RCC 7860 (cell line): ENCODE measurements around the gene SUPT20H.

ENCODE experiments used
- DNase-seq: peaks from one replicate; pipeline ENCODE4 v3.0.0-alpha.2; 2015; ENCODE audit warnings: low spot score
- FAIRE-seq: peaks from 2 replicates; lab custom pipeline; 2012; peaks lifted over from hg19 to GRCh38; lab: Jason Lieb, UNC

The SUPT20H gene

DNA sequence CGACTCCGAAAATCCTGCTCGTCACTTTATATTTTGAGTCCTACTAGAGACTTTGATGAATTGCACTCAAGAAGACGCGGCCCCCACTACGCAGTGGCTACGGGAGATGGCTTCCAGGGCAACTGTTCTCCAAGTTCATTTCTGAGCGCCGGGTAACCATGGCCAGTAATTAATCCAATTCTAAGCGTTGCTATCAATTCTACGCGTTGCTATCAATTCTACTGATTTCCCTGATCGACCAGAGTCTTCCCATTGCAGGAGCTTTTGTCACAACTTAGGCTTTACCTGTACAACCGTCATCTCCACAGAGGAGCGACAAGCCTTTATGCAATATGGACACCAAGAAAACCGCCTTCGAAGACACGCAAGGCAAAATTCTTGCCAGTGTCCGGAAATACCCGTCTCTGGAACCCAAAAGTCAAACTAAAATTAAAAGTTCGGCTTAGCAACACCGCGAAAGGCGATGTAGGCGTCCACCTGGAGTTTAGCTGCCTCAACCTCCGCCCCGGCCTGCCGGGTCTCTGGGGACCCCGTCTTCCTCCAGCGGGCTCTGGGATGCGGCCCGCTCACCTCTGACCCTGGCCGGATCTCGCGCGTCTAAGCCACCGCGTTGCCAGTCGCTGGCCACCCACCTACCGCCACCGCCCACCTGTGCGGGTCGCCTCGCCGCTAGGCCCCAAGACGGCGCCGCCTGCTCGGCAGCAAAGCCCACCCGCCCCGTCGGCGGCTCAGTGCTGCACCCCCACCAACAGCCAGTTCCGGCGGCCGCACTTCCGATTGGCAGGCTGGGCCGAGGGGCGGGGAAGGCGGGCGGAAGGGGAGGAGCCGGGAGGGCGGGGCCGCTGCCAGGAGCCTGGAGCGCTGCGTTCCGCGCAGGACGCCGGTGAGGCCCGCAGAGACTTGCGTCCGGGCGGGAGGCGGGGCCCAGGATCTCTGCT, at the start of gene SUPT20H:
Gene SUPT20H, minus strand, starts transcription at position 779 of the 938 bp plus-strand sequence. CDS start 8,198 bp downstream, outside the sequence.
- FAIRE-seq: no peak
- peak; percentile 70 for DNase-seq

DNA sequence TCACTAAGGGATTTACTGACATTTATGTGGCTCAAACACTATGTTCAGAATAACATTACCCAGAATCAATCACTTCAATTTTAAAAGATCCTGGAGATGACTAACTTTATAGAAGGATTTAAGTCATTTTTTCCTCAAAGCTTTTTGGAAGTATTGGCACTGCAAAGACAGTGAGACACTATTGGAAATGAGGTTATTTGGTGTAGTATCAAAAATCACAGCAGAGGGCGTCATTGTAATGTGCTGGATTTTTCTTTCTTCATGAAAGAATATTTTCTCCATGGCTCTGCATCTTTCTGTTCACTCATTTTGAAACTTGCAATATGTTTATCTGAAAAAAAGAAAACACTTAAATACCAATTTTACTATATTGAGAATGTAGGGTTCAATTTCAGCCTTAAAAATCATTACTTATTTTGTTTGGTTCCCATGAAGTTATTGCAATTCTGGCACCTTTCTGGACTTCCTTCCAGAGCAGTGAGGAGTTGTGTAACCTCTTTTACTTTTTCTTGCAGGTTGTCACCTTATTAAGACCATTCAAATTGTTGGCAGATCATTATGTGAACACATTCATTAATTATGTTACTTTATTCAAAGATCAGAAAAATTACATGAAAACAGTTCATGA, 49.7 kb upstream of the SUPT20H start:
- FAIRE-seq (peak; percentile 55), DNase-seq (no peak)

DNA sequence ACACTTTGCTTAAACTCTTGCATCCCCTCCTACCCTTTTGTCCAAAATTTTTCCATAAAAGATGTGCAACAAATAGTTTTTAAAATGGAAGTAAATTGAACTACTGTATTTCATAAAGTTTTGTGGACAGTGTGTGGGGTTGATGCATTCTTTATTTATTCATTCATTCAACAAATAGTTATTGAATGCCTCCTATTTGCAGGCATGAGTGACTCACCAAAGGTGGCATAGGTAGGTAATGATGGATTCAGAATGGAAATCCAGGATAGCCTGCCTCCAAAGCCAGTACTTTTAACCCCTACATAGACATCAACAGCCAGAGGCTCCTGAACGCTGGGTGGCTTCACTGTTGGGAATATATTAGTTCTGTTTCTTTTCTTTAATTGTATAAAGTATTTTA, 48.4 kb upstream of the SUPT20H start:
- DNase-seq (no peak), FAIRE-seq (no peak)

DNA sequence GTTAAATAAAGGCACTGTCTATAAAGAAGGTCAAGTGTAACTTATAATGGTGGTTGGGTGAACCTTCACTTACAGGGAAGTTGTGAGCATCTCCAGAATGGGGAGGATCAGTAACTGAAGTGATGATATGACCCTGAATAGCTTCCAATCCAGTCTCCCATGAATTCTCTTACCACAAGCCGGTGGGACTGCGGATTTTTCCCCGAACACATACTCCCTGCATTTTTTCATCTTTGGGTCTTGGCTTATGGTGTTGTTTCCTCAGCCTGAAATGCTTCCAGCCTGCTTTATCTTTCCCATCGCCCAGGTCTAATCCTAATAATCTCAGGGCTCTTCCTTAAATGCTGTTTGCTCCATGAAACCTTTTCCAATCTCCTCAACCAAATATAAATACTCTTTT, 48.0 kb upstream of the SUPT20H start:
- no peak for DNase-seq
- no peak for FAIRE-seq

DNA sequence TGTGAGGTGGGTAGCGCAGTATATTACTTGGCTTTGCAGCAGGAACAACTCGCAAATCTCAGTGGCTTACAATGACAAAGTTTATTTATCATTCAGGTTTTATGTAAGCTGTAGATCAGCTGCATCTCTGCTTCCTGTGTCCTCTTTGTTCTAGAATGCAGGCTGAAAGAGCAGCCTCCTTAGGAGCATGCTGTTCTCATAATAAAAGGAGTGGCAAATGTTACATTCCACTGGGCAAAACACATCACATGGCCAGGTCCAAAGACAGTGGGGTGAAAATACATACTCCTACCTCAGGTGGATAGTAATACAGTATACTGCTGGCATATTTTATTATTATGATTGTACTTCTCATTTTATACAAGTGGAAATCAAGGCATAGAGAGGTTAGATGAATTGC, 47.2 kb upstream of the SUPT20H start:
- DNase-seq (no peak), FAIRE-seq (no peak)

DNA sequence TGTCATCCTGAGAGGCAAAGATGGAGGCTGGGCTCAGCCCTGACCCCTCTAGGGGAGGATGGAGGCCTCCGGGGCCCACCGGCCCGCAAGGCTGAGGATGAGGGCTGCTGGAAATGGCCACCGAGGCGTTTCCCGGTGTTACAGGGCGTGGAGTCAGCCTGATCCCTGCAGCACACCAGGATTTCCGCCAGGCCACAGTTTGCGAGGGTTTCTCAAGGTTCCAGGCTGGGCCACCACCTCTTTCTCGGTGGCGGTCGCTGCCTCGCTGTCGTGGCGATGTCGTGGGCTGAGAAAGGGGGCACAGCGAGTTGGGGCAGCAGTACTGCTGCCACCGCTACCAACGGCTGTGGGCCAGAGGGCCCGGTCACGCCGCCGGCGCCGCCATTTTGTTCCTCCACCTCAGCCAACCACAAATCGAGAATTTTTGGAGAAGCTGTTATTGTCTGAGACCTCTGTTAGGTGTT, 45.8 kb upstream of the SUPT20H start, which contains the start of gene CSNK1A1L:
Gene CSNK1A1L, minus strand, starts transcription at position 414 of the 464 bp plus-strand sequence. Its CDS starts 408 bp downstream, at position 6.
- DNase-seq (no peak), FAIRE-seq (no peak)

DNA sequence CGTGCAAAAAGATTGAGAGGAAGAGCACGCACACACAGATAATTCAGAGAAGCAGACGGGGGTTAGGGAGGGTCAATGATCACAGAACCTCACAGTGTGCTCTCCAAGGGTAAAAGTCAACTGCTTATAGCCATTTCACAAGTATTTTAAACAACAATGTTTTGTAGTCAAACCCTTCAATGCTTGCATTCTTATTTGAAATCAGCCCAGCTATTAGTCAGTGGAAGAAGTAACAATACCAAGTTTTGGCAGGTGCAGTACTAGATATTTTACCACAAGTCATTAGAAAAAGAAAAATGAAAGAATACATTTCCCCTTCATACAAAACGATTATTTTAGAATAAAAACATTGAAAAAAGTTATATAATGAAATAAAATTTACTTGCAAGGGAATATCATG, 43.4 kb upstream of the SUPT20H start:
- FAIRE-seq: no peak
- no peak for DNase-seq

DNA sequence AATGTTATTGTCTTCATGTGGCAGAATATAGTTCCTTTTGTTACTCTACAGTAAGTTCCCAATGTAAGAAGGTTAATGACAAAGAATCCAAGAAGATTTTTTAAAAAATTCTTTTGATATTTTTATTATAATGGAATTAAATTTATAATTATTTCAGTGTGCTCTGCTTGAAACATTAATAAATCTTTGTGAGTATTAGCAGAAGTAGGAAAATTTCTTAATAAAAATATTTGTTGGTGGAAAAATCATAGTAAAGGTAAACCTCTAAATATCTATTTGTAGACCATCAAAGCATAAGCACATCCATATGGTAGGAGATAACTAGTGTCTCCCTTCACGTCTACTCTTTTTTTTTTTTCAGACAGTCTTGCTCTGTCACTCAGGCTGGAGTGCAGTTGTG, 41.7 kb upstream of the SUPT20H start:
- FAIRE-seq: no peak
- no peak for DNase-seq

DNA sequence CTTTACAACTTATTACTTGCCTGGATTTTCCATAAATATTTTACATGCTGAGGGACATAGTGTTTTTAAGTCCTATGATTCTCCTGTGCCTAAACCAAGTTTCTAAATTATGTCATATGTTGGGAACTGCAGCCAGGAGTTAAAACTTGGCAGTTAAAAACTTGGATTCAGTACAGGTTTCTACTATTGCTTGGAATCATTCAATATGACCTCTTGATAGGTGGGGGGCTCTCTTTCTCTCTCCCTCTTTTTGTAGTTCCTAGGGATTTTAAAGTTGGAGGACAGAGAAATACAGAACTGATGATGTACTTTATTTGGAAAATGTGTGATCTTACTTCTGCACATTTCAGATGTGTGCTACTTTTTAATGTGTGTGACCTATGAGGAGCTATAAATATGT, 41.2 kb upstream of the SUPT20H start:
- no peak for FAIRE-seq

DNA sequence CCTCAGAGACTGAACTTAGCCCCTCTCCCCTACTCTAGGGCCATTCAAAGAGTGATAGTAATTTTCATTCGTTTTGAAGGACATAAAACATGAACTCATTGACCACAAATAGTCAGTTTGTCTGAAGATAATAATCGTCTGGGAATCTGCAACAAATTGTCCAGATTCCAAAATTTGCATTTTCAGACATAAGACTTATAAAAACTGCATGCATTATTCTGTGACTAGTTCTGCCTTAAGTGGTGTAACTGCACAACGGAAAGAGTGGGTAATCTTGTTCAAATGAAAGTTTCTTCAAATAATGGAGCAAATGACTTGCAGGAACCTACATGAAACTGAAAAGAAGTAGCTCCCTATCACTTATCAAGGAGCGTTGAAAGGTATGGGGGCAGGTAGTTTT, 37.6 kb upstream of the SUPT20H start:
- FAIRE-seq (no peak), DNase-seq (no peak)

More for the DNA sequence above, 41.2 kb upstream of the SUPT20H start:
- DNase-seq: no peak

DNA sequence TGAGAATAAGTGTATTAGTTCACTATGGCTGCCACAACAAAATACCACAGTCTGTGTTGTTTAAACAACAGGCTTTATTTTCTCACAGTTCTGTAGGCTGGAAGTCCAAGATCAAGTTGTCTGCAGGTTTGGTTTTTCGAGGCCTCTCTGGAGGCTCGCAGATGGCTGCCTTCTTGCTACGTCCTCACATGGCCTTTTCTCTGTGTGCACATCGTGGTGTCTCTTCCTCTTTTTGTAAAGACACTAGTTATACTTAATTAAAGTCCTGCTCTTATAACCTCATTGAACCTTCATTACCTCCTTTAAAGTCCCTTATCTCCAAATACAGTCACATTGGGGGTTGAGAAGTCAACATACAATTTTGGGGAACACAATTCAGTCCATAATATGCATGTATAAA, 35.4 kb upstream of the SUPT20H start:
- DNase-seq: no peak
- FAIRE-seq: no peak

DNA sequence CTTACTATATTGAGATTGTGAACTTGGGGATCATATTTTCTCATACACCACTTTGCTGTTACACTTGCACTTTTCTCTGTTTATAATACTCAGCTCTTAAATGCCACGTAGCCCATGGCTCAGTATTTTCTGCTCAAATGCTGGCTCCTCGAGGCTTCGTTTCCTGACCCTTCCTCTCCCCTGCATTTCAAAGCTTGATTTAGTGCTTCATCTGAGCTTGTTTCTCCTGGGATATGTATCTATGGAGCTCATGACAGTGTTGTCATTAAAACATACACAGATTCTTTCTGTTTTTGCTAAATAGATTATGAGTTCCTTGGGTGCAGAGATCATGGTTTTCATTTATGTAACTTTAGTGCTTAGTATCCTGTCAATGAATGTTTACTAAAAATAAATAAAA, 34.6 kb upstream of the SUPT20H start:
- DNase-seq: no peak
- FAIRE-seq: no peak

DNA sequence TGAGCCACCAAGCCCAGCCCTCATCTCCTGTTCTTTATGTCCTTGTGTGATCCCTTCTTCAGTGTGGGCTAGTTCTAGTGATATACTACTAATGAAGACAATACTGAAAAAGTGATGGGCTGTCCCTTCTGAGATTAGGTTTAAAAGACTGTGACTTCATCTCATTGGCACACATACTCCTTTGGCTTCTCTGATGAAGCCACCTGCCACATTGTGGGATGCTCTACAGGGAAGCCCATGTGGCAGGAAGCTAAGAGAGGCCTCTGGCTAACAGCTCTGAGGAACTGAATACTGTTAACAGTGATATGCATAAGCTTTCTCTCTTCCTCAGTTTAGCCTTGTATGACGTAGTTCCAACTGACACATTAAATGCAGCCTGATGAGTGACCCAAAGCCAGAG, 32.3 kb upstream of the SUPT20H start:
- FAIRE-seq (no peak), DNase-seq (no peak)

DNA sequence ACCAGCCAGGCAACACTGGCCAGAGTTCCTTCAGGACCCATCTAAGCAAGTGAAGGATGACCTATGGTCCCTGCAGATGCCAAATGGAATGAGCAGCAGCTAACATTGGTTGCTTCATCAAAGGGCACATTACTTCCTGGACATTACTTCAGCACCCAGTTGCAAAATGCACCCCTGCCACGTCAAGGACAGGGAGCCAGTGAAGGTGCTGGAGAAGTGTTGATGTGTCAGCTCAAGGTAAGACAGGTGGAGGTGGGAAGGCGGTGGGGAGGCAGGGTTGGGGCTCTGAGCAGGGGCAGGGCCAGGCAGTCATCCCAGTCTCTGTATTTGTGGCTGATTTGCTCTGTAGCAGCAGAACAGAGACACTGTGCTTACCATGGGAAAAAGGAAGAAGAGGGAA, 31.4 kb upstream of the SUPT20H start:
- DNase-seq (no peak), FAIRE-seq (no peak)

DNA sequence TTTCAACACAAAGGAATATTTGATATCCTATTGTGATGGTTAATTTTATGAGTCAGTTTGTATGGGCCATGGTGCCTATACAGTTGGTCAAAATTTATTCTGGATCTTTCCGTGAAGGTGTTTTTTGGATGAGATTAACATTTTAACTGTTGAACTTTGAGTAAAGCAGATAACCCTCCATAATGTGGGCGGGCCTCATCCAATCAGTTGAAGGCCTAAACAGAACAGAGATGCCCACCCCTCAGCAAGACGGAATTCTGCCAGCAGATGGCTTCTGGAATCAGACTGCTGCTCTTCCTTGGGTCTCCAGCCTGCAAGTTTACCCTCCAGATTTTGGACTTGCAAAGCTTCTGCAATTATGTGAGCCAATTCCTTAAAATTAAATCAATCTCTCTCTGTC, 30.0 kb upstream of the SUPT20H start:
- FAIRE-seq (no peak), DNase-seq (no peak)

DNA sequence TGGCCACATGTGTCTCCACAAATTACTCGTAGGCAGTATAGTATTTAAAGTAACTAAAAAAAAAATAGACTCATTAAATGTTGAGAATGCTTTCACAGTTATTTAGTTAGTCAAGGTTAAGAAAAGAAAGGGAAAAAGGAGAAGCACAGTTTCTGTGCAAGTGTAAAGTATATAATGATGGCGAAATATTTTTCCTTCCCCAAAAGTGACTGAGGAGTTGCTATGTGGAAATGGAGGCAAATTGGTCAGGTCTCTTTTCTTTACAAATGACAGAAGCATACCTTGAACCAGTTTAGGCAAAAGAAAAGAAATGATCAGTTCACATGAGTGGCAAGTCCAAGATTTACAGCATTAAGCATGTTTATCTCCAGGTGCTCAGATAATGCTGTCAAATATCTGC, 28.0 kb upstream of the SUPT20H start:
- DNase-seq (no peak), FAIRE-seq (no peak)

DNA sequence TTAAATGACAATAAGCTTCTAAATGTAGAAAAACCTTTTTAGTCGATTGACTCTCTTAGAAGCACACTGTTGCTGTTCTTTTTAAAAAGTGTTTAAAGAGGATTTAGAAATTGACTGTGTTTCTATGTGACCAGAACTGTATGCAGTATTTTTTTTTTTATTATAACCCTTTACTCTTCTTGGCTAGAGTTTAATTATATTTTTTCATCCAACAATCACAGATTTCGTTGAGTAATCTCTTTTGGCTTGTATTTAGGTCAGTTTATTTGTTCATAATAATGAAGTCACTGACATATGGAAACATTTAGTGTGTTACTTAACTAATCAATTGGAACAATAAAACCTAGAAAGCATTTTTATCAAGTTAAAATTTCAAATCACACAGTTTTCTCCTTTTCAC, 26.1 kb upstream of the SUPT20H start:
- DNase-seq (no peak), FAIRE-seq (no peak)

DNA sequence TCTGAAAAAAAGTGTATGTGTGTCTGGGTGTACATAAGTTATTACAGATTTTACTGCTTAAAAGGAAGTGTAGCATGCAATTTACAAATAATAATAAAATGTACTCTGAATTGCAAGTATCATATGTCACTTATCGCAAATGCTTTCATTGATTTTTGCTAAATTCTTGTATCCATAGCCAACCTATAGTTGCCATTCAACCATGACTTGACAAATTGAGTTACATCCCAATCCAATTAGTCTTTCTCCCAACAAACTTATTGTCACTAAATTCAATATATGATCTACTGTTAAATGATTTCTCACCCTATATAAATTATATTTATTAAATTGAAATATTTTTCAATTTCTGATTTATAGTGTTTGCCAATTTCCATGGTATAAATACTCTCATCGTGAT, 17.3 kb upstream of the SUPT20H start:
- no peak for FAIRE-seq
- no peak for DNase-seq

DNA sequence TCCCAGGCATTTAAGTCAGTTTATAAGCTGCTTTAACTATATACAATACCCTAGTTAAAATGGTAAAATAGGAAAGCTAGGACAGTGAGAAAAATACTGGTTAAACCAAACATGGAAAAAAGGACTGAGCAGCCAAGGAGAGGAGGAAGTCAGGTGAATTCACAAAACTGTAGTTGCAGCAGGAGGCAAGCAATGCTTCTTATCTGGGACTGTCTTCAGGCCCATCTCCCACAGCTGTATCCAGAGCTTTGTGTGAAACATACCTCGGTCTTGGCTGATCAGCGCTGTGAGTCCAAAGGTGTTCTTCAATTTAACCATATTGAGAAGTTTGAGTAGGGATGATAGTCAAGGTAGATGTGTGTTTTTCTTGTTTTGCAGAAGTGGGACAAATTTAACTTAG, 15.7 kb upstream of the SUPT20H start:
- DNase-seq (no peak), FAIRE-seq (no peak)

DNA sequence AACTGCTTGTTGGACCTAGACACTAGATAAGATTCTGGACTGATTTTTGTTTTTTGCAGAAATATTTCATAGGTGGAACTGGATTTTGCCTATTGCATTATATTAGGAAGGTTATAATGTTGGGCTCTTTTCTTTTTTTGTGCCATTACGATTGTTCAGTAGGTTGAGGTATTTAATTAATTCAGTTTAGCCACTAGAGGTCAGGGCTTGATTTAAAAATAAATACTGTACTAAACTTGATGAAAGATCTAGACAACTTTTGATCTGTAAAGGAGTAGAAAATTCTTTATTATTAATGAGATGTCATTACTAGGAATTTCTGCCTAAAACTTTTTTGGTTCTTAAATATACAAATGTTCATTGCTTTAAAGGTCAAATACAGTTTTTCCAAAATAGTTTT, 15.2 kb upstream of the SUPT20H start:
- FAIRE-seq: peak; percentile 75
- peak; percentile 30 for DNase-seq

DNA sequence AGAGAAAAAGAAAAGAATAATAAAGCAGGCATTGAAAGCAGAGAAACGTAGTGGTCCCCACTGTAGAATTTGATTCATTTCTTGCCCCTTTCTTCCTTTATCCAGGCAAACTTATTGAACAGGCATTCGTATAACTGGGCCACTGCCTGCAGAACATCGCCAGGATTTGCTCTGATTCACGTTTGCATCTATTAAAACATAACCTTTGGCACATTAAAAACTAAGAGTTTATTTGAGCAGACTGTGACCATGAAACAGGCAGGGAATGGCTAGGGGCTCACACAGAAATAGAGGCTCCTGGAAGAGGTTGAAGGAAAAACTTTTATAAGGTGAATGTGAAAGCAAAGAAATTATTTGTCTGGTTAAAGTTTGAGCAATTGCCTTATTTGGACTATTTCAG, 12.5 kb upstream of the SUPT20H start:
- FAIRE-seq (no peak), DNase-seq (no peak)

DNA sequence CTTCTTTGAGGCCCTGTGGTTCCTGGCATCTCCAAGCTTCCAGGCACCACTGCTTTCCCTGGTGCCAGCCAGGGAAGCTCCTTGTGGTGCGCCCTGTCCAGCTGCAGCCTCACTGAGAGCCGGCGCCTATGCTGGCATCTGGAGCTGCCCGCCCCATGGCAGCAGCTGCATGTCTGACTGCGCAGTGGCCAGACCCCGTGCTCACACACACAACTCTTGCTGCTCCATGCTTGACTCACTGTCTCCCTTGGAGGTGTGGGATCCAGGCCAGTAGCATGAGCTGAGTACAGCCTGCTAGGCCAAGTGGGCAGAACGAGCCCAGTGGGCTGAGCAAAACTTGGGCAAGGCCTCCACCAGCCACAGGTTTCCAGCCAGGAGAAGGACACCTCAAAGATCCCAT, 11.5 kb upstream of the SUPT20H start:
- DNase-seq: no peak
- FAIRE-seq: no peak
